Stomach smooth muscle (tissue), 2 donors: Measurements from ENCODE around the gene TPSAB1.

ENCODE experiments used
- H3K27ac ChIP-seq: one replicate; pipeline ENCODE4 v1.7.0; 2013; ENCODE audit warnings: mild to moderate bottlenecking, low read length, inconsistent platforms
- H3K27me3 ChIP-seq, 2 donors: one replicate each; pipeline ENCODE4 v1.7.0; 2013; ENCODE audit warnings: low read length in 2 of 2; ENCODE audit not compliant: insufficient read depth in 2 of 2, control insufficient read depth in 1 of 2
- H3K36me3 ChIP-seq, 2 donors: one replicate each; pipeline ENCODE4 v1.7.0; 2013; ENCODE audit warnings: low read length in 2 of 2; ENCODE audit not compliant: control insufficient read depth in 2 of 2, insufficient read depth in 2 of 2
- H3K4me1 ChIP-seq: one replicate; pipeline ENCODE4 v1.7.0; 2013; ENCODE audit warnings: low read length; ENCODE audit not compliant: control insufficient read depth, insufficient read depth
- H3K4me3 ChIP-seq, 2 donors: one replicate each; pipeline ENCODE4 v1.7.0; 2013; ENCODE audit warnings: low read length in 2 of 2
- H3K9ac ChIP-seq, 2 donors: one replicate each; pipeline ENCODE4 v1.7.0; 2013; ENCODE audit warnings: low read length in 2 of 2, mild to moderate bottlenecking in 1 of 2
- H3K9me3 ChIP-seq, 2 donors: one replicate each; pipeline ENCODE4 v1.7.0; 2013; ENCODE audit warnings: low read length in 2 of 2; ENCODE audit not compliant: control insufficient read depth in 2 of 2
- donor health status: healthy.
- donor health status: Pancreatic carcinoma.

The TPSAB1 gene

GRCh38 chr16:1288813-1289476, 48.4 kb downstream of the TPSAB1 start:
- Histone ChIP-seq H3K4me3 (no peak overlapping the region), H3K4me1 (no peaks in the 10 kb centered on the region), H3K27me3 (peaks cover 36 to 55% of the 10 kb centered on the region in 2 donors), H3K36me3 (no peaks in the 10 kb centered on the region), H3K9ac (no peak overlapping the region), H3K27ac (no peak overlapping the region), H3K9me3 (no peaks in the 10 kb centered on the region)

GRCh38 chr16:1289477-1289866, 49.0 kb downstream of the TPSAB1 start:
- no peaks in the 10 kb centered on the region for H3K9me3 ChIP-seq
- H3K36me3 ChIP-seq = no peaks in the 10 kb centered on the region
- H3K27ac ChIP-seq = no peak overlapping the region
- no peak overlapping the region for H3K4me3 ChIP-seq
- H3K27me3 ChIP-seq = peaks cover 38 to 53% of the 10 kb centered on the region in 2 donors
- no peak overlapping the region for H3K9ac ChIP-seq
- H3K4me1 ChIP-seq = no peaks in the 10 kb centered on the region

GRCh38 chr16:1290063-1290501, 49.6 kb downstream of the TPSAB1 start:
- H3K9me3 ChIP-seq = no peaks in the 10 kb centered on the region
- peaks cover 38 to 53% of the 10 kb centered on the region in 2 donors for H3K27me3 ChIP-seq
- H3K36me3 ChIP-seq = no peaks in the 10 kb centered on the region
- no peak overlapping the region for H3K27ac ChIP-seq
- no peaks in the 10 kb centered on the region for H3K4me1 ChIP-seq
- H3K4me3 ChIP-seq = no peak overlapping the region
- H3K9ac ChIP-seq = no peak overlapping the region

- no peaks in the 10 kb centered on the region for H3K4me1 ChIP-seq
- H3K27me3 ChIP-seq = peaks cover 35 to 47% of the 10 kb centered on the region in 2 donors
- H3K9ac ChIP-seq = no peak overlapping the region
- no peaks in the 10 kb centered on the region for H3K9me3 ChIP-seq
- no peaks in the 10 kb centered on the region for H3K36me3 ChIP-seq
- no peak overlapping the region for H3K4me3 ChIP-seq
- H3K27ac ChIP-seq = no peak overlapping the region
Observed at GRCh38 chr16:1290860-1291575, 50.5 kb downstream of the TPSAB1 start.

GRCh38 chr16:1291576-1291974, 51.1 kb downstream of the TPSAB1 start:
- Histone ChIP-seq H3K36me3 (no peaks in the 10 kb centered on the region), H3K9ac (no peak overlapping the region), H3K9me3 (no peaks in the 10 kb centered on the region), H3K4me3 (no peak overlapping the region), H3K27ac (no peak overlapping the region), H3K4me1 (no peaks in the 10 kb centered on the region), H3K27me3 (peaks cover 30 to 41% of the 10 kb centered on the region in 2 donors)
